K562 (cell line): Measurements from ENCODE around the gene VPREB3. TPM values are rescaled to one million over a fixed set of nuclear protein-coding genes. Genes with fewer than 3 reads are reported as not detected.

Experiments used
- CC2D1A ChIP-seq: fragments of 450-650 bp; IDR thresholded peaks from 2 replicates; pipeline ENCODE4 v1.6.1; 2017; ENCODE audit warnings: mild to moderate bottlenecking
- GABPB1 ChIP-seq: sonication (generic); formaldehyde crosslinking; IDR thresholded peaks from 2 replicates; pipeline ENCODE4 v1.8.0; 2022; ENCODE audit warnings: mild to moderate bottlenecking, missing genetic modification reagents
- MAFK ChIP-seq: IDR thresholded peaks from 2 replicates; pipeline ENCODE4 v1.6.1; 2011; ENCODE audit warnings: low read length, improper control_type of control experiment
- PHF8 ChIP-seq: fragments of 200-600 bp; sonication (generic); IDR thresholded peaks from 2 replicates; pipeline ENCODE4 v1.6.1; 2012; ENCODE audit warnings: mixed run types, mild to moderate bottlenecking, inconsistent platforms, low read length, moderate library complexity, borderline replicate concordance
- PML ChIP-seq: IDR thresholded peaks from 2 replicates; pipeline ENCODE4 v1.6.1; 2012; ENCODE audit warnings: low read length, inconsistent platforms
- SMAD3 ChIP-seq: fragments of 450-650 bp; formaldehyde crosslinking; conservative IDR thresholded peaks from 2 replicates; pipeline ENCODE4 v1.4.0; 2020; ENCODE audit warnings: mild to moderate bottlenecking
- ZNF133 ChIP-seq: fragments of 250-450 bp; sonication (Bioruptor Pico); IDR thresholded peaks from 2 replicates; pipeline ENCODE4 v1.4.0; 2020; ENCODE audit warnings: mild to moderate bottlenecking
- ZNF584 ChIP-seq: fragments of 200-800 bp; sonication (Bioruptor generic); IDR thresholded peaks from 2 replicates; pipeline ENCODE4 v1.6.1; 2016; ENCODE audit warnings: low read depth, mild to moderate bottlenecking, missing genetic modification characterization, missing compliant biosample characterization
- ZNF76 ChIP-seq: fragments of 250-450 bp; sonication (Bioruptor Pico); IDR thresholded peaks from 2 replicates; pipeline ENCODE4 v1.4.0; 2020; ENCODE audit warnings: mild to moderate bottlenecking, moderate library complexity, borderline replicate concordance
- polyA plus RNA-seq, 8 experiments: library from polyadenylated mRNA; depleted of rRNA in 4 of 8; stranded (reverse) in 5 of 8; unstranded in 3 of 8; fragments of >200 nt; fragmentation: Nextera tagmentation in 2 of 8; fragmentation: Illumina TruSeq in 1 of 8; extraction: Ambion mirVana in 2 of 8; extraction: Trizol in 1 of 8; gene quantifications; 2 replicates each; pipeline versions ENCODE4 v1.2.1 to v1.2.3, GENCODE V29; 2011 to 2014; ENCODE audit warnings: inconsistent platforms in 1 of 8, missing spikeins in 1 of 8
- total RNA-seq, 7 experiments: library from RNA; depleted of rRNA in 6 of 7; stranded (reverse); fragments of >200 nt in 6 of 7; fragmentation: Illumina TruSeq in 2 of 7; extraction: Trizol in 2 of 7; gene quantifications; 2 replicates each; pipeline versions ENCODE4 v1.2.1 to v1.2.3, GENCODE V29; 2011 to 2021; ENCODE audit warnings: low replicate concordance in 1 of 7
- TF ChIP-seq, protein P1 (sequence below), 2 experiments: fragments of 450-650 bp in 1 of 2; sonication (generic) in 1 of 2; formaldehyde crosslinking in 1 of 2; IDR thresholded peaks; 2 replicates each; pipeline versions ENCODE4 v1.7.1 to v1.9.0; 2016 to 2022; ENCODE audit warnings: inconsistent platforms in 1 of 2, mild to moderate bottlenecking in 1 of 2, missing genetic modification reagents in 1 of 2
- TF ChIP-seq, protein P2 (sequence below): sonication (generic); formaldehyde crosslinking; IDR thresholded peaks from 2 replicates; pipeline ENCODE4 v1.9.0; 2022; ENCODE audit warnings: mild to moderate bottlenecking, missing genetic modification reagents
- TF ChIP-seq, protein P3 (sequence below), 2 experiments: fragments of 200-800 bp in 1 of 2; sonication (Bioruptor generic) in 1 of 2; sonication (generic) in 1 of 2; formaldehyde crosslinking in 1 of 2; IDR thresholded peaks in 1 of 2; conservative IDR thresholded peaks in 1 of 2; 2 replicates each; pipeline versions ENCODE4 v1.5.0 to v1.6.1; 2016 to 2020; ENCODE audit warnings: missing compliant biosample characterization in 1 of 2, missing genetic modification characterization in 1 of 2, missing genetic modification reagents in 1 of 2
- TF ChIP-seq, protein P4 (sequence below): fragments of 450-650 bp; conservative IDR thresholded peaks from 2 replicates; pipeline ENCODE4 v1.6.1; 2016; ENCODE audit warnings: missing genetic modification characterization, low read depth, mild to moderate bottlenecking, missing compliant biosample characterization, moderate library complexity

The VPREB3 gene
- total and polyA plus RNA-seq, 9 of the 15 experiments (the other 6 are each of a cell fraction or from before 2014, with no cell fraction given) = 0.14 to 0.71 (median 0.20) TPM; not detected in 6

DNA sequence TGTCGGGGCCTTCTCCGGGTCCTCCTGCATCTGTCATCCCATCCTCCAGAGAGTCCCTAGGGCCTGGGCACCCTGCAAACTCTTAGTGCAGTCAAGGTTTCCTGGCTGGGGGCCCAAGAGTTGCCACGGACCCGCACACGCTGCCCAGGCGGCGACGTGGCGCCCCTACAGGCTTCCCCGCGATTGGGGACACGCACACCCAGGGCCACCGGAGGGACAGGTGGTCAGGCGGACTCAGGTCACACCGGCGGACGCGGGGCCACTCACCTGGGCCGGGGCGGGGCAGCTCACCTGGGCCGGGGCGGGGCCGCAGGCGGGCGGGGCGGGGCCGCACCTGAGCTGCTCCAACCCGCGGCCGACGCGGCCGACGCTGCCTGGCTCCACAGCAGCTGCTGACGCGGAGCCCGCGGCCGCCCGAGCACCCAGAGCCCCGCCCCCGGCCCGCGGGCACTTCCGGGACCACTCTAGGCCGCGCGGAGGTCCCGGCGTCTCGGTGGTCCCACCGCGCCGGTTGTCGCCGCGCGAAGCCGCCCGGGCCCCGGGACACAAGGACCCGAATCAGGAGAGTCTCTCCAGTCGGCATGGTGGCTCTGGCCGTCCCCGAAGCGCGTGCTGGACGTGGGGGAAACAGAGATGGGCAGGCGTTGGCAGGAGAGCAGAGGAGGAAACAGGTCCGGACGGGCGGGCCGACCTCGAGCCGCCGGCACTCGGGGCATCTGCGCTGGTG, 3.3 kb downstream of the VPREB3 start, which contains the start of gene ZNF70 (continued):
- TF ChIP-seq SMAD3 (no peak), GABPB1 (CRISPR knock-in tag) (peak; percentile 44; the same call in 1 of the 2 replicates), ZNF133 (no peak), PML (peak; percentile 45; the same call in 1 of the 2 replicates), ZNF76 (CRISPR knock-in tag) (no peak), PHF8 (peak; percentile 84; the same call in 1 of the 2 replicates), ZNF584 (CRISPR knock-in tag) (no peak), CC2D1A (no peak), MAFK (no peak)
- TF ChIP-seq, protein P1, sequence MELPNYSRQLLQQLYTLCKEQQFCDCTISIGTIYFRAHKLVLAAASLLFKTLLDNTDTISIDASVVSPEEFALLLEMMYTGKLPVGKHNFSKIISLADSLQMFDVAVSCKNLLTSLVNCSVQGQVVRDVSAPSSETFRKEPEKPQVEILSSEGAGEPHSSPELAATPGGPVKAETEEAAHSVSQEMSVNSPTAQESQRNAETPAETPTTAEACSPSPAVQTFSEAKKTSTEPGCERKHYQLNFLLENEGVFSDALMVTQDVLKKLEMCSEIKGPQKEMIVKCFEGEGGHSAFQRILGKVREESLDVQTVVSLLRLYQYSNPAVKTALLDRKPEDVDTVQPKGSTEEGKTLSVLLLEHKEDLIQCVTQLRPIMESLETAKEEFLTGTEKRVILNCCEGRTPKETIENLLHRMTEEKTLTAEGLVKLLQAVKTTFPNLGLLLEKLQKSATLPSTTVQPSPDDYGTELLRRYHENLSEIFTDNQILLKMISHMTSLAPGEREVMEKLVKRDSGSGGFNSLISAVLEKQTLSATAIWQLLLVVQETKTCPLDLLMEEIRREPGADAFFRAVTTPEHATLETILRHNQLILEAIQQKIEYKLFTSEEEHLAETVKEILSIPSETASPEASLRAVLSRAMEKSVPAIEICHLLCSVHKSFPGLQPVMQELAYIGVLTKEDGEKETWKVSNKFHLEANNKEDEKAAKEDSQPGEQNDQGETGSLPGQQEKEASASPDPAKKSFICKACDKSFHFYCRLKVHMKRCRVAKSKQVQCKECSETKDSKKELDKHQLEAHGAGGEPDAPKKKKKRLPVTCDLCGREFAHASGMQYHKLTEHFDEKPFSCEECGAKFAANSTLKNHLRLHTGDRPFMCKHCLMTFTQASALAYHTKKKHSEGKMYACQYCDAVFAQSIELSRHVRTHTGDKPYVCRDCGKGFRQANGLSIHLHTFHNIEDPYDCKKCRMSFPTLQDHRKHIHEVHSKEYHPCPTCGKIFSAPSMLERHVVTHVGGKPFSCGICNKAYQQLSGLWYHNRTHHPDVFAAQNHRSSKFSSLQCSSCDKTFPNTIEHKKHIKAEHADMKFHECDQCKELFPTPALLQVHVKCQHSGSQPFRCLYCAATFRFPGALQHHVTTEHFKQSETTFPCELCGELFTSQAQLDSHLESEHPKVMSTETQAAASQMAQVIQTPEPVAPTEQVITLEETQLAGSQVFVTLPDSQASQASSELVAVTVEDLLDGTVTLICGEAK (IDR thresholded peaks at IDR 0.05) = peak; percentile 47; the same call in 1 of the 2 replicates
- TF ChIP-seq, protein P1 (CRISPR knock-in tag; IDR thresholded peaks at IDR 0.05) = no peak
- TF ChIP-seq, protein P2, sequence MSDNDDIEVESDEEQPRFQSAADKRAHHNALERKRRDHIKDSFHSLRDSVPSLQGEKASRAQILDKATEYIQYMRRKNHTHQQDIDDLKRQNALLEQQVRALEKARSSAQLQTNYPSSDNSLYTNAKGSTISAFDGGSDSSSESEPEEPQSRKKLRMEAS (CRISPR knock-in tag) = peak; percentile 61; the same call in 1 of the 2 replicates
- TF ChIP-seq, protein P3, sequence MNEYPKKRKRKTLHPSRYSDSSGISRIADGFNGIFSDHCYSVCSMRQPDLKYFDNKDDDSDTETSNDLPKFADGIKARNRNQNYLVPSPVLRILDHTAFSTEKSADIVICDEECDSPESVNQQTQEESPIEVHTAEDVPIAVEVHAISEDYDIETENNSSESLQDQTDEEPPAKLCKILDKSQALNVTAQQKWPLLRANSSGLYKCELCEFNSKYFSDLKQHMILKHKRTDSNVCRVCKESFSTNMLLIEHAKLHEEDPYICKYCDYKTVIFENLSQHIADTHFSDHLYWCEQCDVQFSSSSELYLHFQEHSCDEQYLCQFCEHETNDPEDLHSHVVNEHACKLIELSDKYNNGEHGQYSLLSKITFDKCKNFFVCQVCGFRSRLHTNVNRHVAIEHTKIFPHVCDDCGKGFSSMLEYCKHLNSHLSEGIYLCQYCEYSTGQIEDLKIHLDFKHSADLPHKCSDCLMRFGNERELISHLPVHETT (CRISPR knock-in tag; conservative IDR thresholded peaks at IDR 0.05 in 1 of 2, IDR thresholded peaks at IDR 0.05 in 1 of 2) = peak in 1 of 2 experiments; percentile 95; a peak in 2 of 4 replicates
- TF ChIP-seq, protein P4, sequence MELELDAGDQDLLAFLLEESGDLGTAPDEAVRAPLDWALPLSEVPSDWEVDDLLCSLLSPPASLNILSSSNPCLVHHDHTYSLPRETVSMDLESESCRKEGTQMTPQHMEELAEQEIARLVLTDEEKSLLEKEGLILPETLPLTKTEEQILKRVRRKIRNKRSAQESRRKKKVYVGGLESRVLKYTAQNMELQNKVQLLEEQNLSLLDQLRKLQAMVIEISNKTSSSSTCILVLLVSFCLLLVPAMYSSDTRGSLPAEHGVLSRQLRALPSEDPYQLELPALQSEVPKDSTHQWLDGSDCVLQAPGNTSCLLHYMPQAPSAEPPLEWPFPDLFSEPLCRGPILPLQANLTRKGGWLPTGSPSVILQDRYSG (tag) = no peak
